ENCODE results near the gene RGS16.

Gene RGS16

GRCh38 chr1:182587093-182587492, 17.1 kb downstream of the RGS16 start:
- FAIRE-seq (no peak), DNase-seq (ENCODE audit: insufficient read length, low spot score) (no peak)

- FAIRE-seq (no peak), DNase-seq (ENCODE audit: insufficient read length, low spot score) (no peak)
Observed at GRCh38 chr1:182586380-182586779, 17.8 kb downstream of the RGS16 start.

GRCh38 chr1:182584746-182585145, 19.4 kb downstream of the RGS16 start:
- FAIRE-seq (no peak), DNase-seq (ENCODE audit: insufficient read length, low spot score) (no peak)

- FAIRE-seq (no peak), DNase-seq (ENCODE audit: insufficient read length, low spot score) (no peak)
Observed at GRCh38 chr1:182580736-182581135, 23.5 kb downstream of the RGS16 start.

GRCh38 chr1:182575540-182576149, 28.5 kb downstream of the RGS16 start:
- peak; percentile 19 for DNase-seq (ENCODE audit: insufficient read length, low spot score)
- no peak for FAIRE-seq

GRCh38 chr1:182574156-182574555, 30.0 kb downstream of the RGS16 start:
- FAIRE-seq (no peak), DNase-seq (ENCODE audit: insufficient read length, low spot score) (no peak)

- DNase-seq (ENCODE audit: insufficient read length, low spot score) (no peak), FAIRE-seq (no peak)
Observed at GRCh38 chr1:182570611-182570970, 33.6 kb downstream of the RGS16 start.

- DNase-seq (ENCODE audit: insufficient read length, low spot score) (no peak), FAIRE-seq (no peak)
Observed at GRCh38 chr1:182569939-182570610, 34.1 kb downstream of the RGS16 start.

- no peak for FAIRE-seq
- DNase-seq (ENCODE audit: insufficient read length, low spot score), result no peak
Observed at GRCh38 chr1:182568647-182569284, 35.4 kb downstream of the RGS16 start.

- FAIRE-seq, result no peak
- DNase-seq (ENCODE audit: insufficient read length, low spot score), result no peak
Observed at GRCh38 chr1:182567629-182568028, 36.6 kb downstream of the RGS16 start.

- DNase-seq (ENCODE audit: insufficient read length, low spot score), result no peak
- FAIRE-seq, result no peak
Observed at GRCh38 chr1:182565537-182565936, 38.7 kb downstream of the RGS16 start.

- FAIRE-seq (no peak), DNase-seq (ENCODE audit: insufficient read length, low spot score) (no peak)
Observed at GRCh38 chr1:182564406-182565004, 39.7 kb downstream of the RGS16 start.

GRCh38 chr1:182563095-182563494, 41.1 kb downstream of the RGS16 start:
- FAIRE-seq (no peak), DNase-seq (ENCODE audit: insufficient read length, low spot score) (no peak)

GRCh38 chr1:182561456-182561855, 42.7 kb downstream of the RGS16 start:
- no peak for FAIRE-seq
- no peak for DNase-seq (ENCODE audit: insufficient read length, low spot score)

- no peak for FAIRE-seq
Observed at GRCh38 chr1:182560392-182560984, 43.7 kb downstream of the RGS16 start.

GRCh38 chr1:182556279-182556678, 47.9 kb downstream of the RGS16 start:
- FAIRE-seq (no peak), DNase-seq (ENCODE audit: insufficient read length, low spot score) (no peak)

More at GRCh38 chr1:182560392-182560984, 43.7 kb downstream of the RGS16 start:
- DNase-seq (ENCODE audit: insufficient read length, low spot score), result no peak

- FAIRE-seq (no peak), DNase-seq (ENCODE audit: insufficient read length, low spot score) (no peak)
Observed at GRCh38 chr1:182555493-182555892, 48.7 kb downstream of the RGS16 start.

- DNase-seq (ENCODE audit: insufficient read length, low spot score), result no peak
- FAIRE-seq, result no peak
Observed at GRCh38 chr1:182552527-182552926, 51.7 kb downstream of the RGS16 start.

- DNase-seq (ENCODE audit: insufficient read length, low spot score), result no peak
- no peak for FAIRE-seq
Observed at GRCh38 chr1:182549811-182550210, 54.4 kb downstream of the RGS16 start.

GRCh38 chr1:182549346-182549745, 54.8 kb downstream of the RGS16 start:
- no peak for FAIRE-seq
- no peak for DNase-seq (ENCODE audit: insufficient read length, low spot score)

Data from HTR-8/SVneo (cell line).